HepG2 (cell line): ENCODE data around the gene METAP1. TPM values are rescaled to one million over a fixed set of nuclear protein-coding genes. Genes with fewer than 3 reads are reported as not detected.

Source experiments
- BRF2 ChIP-seq: sonication (generic); formaldehyde crosslinking; IDR thresholded peaks from 2 replicates; pipeline ENCODE4 v1.8.1; 2022; ENCODE audit warnings: mild to moderate bottlenecking, missing genetic modification reagents
- CBX1 ChIP-seq: IDR thresholded peaks from one replicate; pipeline ENCODE4 v1.6.1; 2016; ENCODE audit warnings: antibody characterized with exemption, low read depth
- FLYWCH1 ChIP-seq: sonication (generic); formaldehyde crosslinking; IDR thresholded peaks from 2 replicates; pipeline ENCODE4 v1.8.1; 2023; ENCODE audit warnings: mild to moderate bottlenecking, missing genetic modification reagents
- HDAC2 ChIP-seq: sonication (generic); formaldehyde crosslinking; IDR thresholded peaks from 2 replicates; pipeline ENCODE4 v1.4.0; 2020; ENCODE audit warnings: missing genetic modification reagents
- IKZF1 ChIP-seq: fragments of 450-650 bp; IDR thresholded peaks from 2 replicates; pipeline ENCODE4 v1.7.1; 2016
- KDM1A ChIP-seq: IDR thresholded peaks from 2 replicates; pipeline ENCODE4 v1.6.1; 2016; ENCODE audit warnings: missing compliant biosample characterization
- KLF11 ChIP-seq: IDR thresholded peaks from 2 replicates; pipeline ENCODE4 v1.6.1; 2016; ENCODE audit warnings: missing compliant biosample characterization
- MEIS2 ChIP-seq: sonication (generic); formaldehyde crosslinking; IDR thresholded peaks from 2 replicates; pipeline ENCODE4 v1.9.0; 2021; ENCODE audit warnings: mild to moderate bottlenecking, missing genetic modification reagents
- NCOR1 ChIP-seq: fragments of 200-600 bp; sonication (generic); IDR thresholded peaks from 2 replicates; pipeline ENCODE4 v1.7.0; 2017; ENCODE audit warnings: antibody characterized with exemption, low read length, borderline replicate concordance
- RBFOX2 ChIP-seq: fragments of 200-400 bp; formaldehyde crosslinking; IDR thresholded peaks from 2 replicates; pipeline ENCODE4 v1.6.1; 2017; ENCODE audit warnings: low read depth, mild to moderate bottlenecking, low read length
- REXO4 ChIP-seq: sonication (generic); formaldehyde crosslinking; IDR thresholded peaks from 2 replicates; pipeline ENCODE4 v1.8.0; 2022; ENCODE audit warnings: missing genetic modification reagents, mild to moderate bottlenecking, borderline replicate concordance
- SATB2 ChIP-seq: sonication (generic); formaldehyde crosslinking; IDR thresholded peaks from 2 replicates; pipeline ENCODE4 v1.5.0; 2020; ENCODE audit warnings: missing genetic modification reagents
- SRF ChIP-seq: IDR thresholded peaks from 2 replicates; pipeline ENCODE4 v1.6.1; 2011; ENCODE audit warnings: mild to moderate bottlenecking, low read depth, low read length, moderate library complexity
- TCF7 ChIP-seq: sonication (generic); IDR thresholded peaks from 2 replicates; pipeline ENCODE4 v1.6.1; 2016; ENCODE audit warnings: antibody characterized with exemption, low read depth
- TOPORS ChIP-seq: sonication (generic); formaldehyde crosslinking; IDR thresholded peaks from 2 replicates; pipeline ENCODE4 v1.8.0; 2023; ENCODE audit warnings: mild to moderate bottlenecking, missing genetic modification reagents
- ZFP36L2 ChIP-seq: sonication (generic); formaldehyde crosslinking; IDR thresholded peaks from 2 replicates; pipeline ENCODE4 v1.4.0; 2020; ENCODE audit warnings: missing genetic modification reagents
- ZFP82 ChIP-seq: sonication (generic); formaldehyde crosslinking; IDR thresholded peaks from 2 replicates; pipeline ENCODE4 v1.5.1; 2020; ENCODE audit warnings: mild to moderate bottlenecking, missing genetic modification reagents, borderline replicate concordance
- ZMAT5 ChIP-seq: sonication (generic); formaldehyde crosslinking; IDR thresholded peaks from 2 replicates; pipeline ENCODE4 v1.5.0; 2020; ENCODE audit warnings: mild to moderate bottlenecking, low read depth, missing genetic modification reagents, borderline replicate concordance
- ZNF20 ChIP-seq: sonication (generic); formaldehyde crosslinking; IDR thresholded peaks from 2 replicates; pipeline ENCODE4 v1.4.0; 2020; ENCODE audit warnings: mild to moderate bottlenecking, moderate library complexity, missing genetic modification reagents
- ZNF251 ChIP-seq: sonication (generic); formaldehyde crosslinking; IDR thresholded peaks from 2 replicates; pipeline ENCODE4 v1.9.0; 2021; ENCODE audit warnings: mild to moderate bottlenecking, missing genetic modification reagents
- ZNF335 ChIP-seq: sonication (generic); formaldehyde crosslinking; IDR thresholded peaks from 2 replicates; pipeline ENCODE4 v1.4.0; 2020; ENCODE audit warnings: missing genetic modification reagents
- ZNF543 ChIP-seq: sonication (generic); formaldehyde crosslinking; IDR thresholded peaks from 2 replicates; pipeline ENCODE4 v1.4.0; 2020; ENCODE audit warnings: mild to moderate bottlenecking, missing genetic modification reagents
- ZNF605 ChIP-seq: sonication (generic); formaldehyde crosslinking; IDR thresholded peaks from 2 replicates; pipeline ENCODE4 v1.8.0; 2022; ENCODE audit warnings: mild to moderate bottlenecking, missing genetic modification reagents
- ZNF672 ChIP-seq: sonication (generic); formaldehyde crosslinking; IDR thresholded peaks from 2 replicates; pipeline ENCODE4 v1.8.1; 2022; ENCODE audit warnings: missing genetic modification reagents
- ZNF747 ChIP-seq: sonication (generic); formaldehyde crosslinking; IDR thresholded peaks from 2 replicates; pipeline ENCODE4 v1.8.1; 2023; ENCODE audit warnings: missing genetic modification reagents, mild to moderate bottlenecking, borderline replicate concordance
- ZNF784 ChIP-seq: sonication (generic); formaldehyde crosslinking; IDR thresholded peaks from 2 replicates; pipeline ENCODE4 v1.5.1; 2020; ENCODE audit warnings: missing genetic modification reagents, mild to moderate bottlenecking, borderline replicate concordance
- ZNF83 ChIP-seq: sonication (generic); formaldehyde crosslinking; IDR thresholded peaks from 2 replicates; pipeline ENCODE4 v1.4.0; 2020; ENCODE audit warnings: missing genetic modification reagents, mild to moderate bottlenecking, borderline replicate concordance
- polyA plus RNA-seq, 8 experiments: library from polyadenylated mRNA; depleted of rRNA in 3 of 8; stranded (reverse) in 7 of 8; unstranded in 1 of 8; fragments of >200 nt; fragmentation: Illumina TruSeq in 4 of 8; extraction: Trizol in 4 of 8; gene quantifications; 2 replicates each; pipeline versions ENCODE4 v1.2.1 to v1.2.3, GENCODE V29; 2011 to 2016; ENCODE audit warnings: low read depth in 4 of 8, missing spikeins in 1 of 8, mixed read lengths in 1 of 8; ENCODE audit not compliant: insufficient read depth in 1 of 8
- total RNA-seq, 5 experiments: library from RNA; depleted of rRNA; stranded (reverse); fragments of >200 nt; fragmentation: Illumina TruSeq; extraction: Trizol; gene quantifications; 2 replicates each; pipeline ENCODE4 v1.2.3, GENCODE V29; 2016; ENCODE audit warnings: low read depth in 1 of 5
- TF ChIP-seq, protein P1 (sequence below): sonication (generic); formaldehyde crosslinking; IDR thresholded peaks from 2 replicates; pipeline ENCODE4 v1.4.0; 2020; ENCODE audit warnings: missing genetic modification reagents

The METAP1 gene
- total and polyA plus RNA-seq, 2 of the 13 experiments (the other 11 are each of a cell fraction or from before 2014, with no cell fraction given): 44.9 to 53.5 TPM

- 0 out of 2 replicates have a peak, but pooled peaks have one; percentile 42 for TF ChIP-seq ZNF784 (CRISPR knock-in tag)
- peak; percentile 89 for TF ChIP-seq RBFOX2
- no peak for TF ChIP-seq ZNF605 (CRISPR knock-in tag)
- TF ChIP-seq FLYWCH1 (CRISPR knock-in tag): no peak
- TF ChIP-seq BRF2 (CRISPR knock-in tag): no peak
- peak; percentile 37 for TF ChIP-seq CBX1
- no peak for TF ChIP-seq SRF
- peak; percentile 38; the same call in 1 of the 2 replicates for TF ChIP-seq KDM1A
- TF ChIP-seq, protein P1, sequence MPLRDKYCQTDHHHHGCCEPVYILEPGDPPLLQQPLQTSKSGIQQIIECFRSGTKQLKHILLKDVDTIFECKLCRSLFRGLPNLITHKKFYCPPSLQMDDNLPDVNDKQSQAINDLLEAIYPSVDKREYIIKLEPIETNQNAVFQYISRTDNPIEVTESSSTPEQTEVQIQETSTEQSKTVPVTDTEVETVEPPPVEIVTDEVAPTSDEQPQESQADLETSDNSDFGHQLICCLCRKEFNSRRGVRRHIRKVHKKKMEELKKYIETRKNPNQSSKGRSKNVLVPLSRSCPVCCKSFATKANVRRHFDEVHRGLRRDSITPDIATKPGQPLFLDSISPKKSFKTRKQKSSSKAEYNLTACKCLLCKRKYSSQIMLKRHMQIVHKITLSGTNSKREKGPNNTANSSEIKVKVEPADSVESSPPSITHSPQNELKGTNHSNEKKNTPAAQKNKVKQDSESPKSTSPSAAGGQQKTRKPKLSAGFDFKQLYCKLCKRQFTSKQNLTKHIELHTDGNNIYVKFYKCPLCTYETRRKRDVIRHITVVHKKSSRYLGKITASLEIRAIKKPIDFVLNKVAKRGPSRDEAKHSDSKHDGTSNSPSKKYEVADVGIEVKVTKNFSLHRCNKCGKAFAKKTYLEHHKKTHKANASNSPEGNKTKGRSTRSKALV (CRISPR knock-in tag): no peak
- TF ChIP-seq SATB2: no peak
- no peak for TF ChIP-seq IKZF1
- TF ChIP-seq NCOR1: no peak
- TF ChIP-seq TCF7: no peak
- TF ChIP-seq ZFP36L2 (CRISPR knock-in tag): no peak
- 0 out of 2 replicates have a peak, but pooled peaks have one; percentile 48 for TF ChIP-seq TOPORS (CRISPR knock-in tag)
- TF ChIP-seq ZNF335 (CRISPR knock-in tag): no peak
- TF ChIP-seq ZNF543: 0 out of 2 replicates have a peak, but pooled peaks have one; percentile 6
- TF ChIP-seq HDAC2 (CRISPR knock-in tag): 0 out of 2 replicates have a peak, but pooled peaks have one; percentile 52
- TF ChIP-seq MEIS2 (CRISPR knock-in tag): peak; percentile 14; the same call in 1 of the 2 replicates
- no peak for TF ChIP-seq KLF11 (CRISPR knock-in tag)
- TF ChIP-seq ZMAT5 (CRISPR knock-in tag): no peak
- no peak for TF ChIP-seq ZNF251 (CRISPR knock-in tag)
- TF ChIP-seq ZNF747: no peak; the same call in 1 of the 2 replicates
- TF ChIP-seq ZNF672: no peak
- no peak for TF ChIP-seq ZNF20 (CRISPR knock-in tag)
- no peak; the same call in 1 of the 2 replicates for TF ChIP-seq ZNF83
- peak; percentile 93 for TF ChIP-seq ZFP82 (CRISPR knock-in tag)
- no peak for TF ChIP-seq REXO4 (CRISPR knock-in tag)
Measured at GRCh38 chr4:98995183-98996055, at the start of gene METAP1 (continued).
